ENCODE results near the gene SLC35A5. TPM values are rescaled to one million over a fixed set of nuclear protein-coding genes. Genes with fewer than 3 reads are reported as not detected.

SLC35A5 gene
- total and polyA plus RNA-seq, 2 of the 4 experiments (the other 2 are of a cell fraction) = 19.5 to 25.6 TPM

- H2AK5ac ChIP-seq (ENCODE audit: low read depth, low read length) = no peak overlapping the region
- no peak overlapping the region for H4K8ac ChIP-seq (ENCODE audit: low read depth in 2 of 2, low read length in 2 of 2)
- H2BK20ac ChIP-seq (ENCODE audit: low read depth, low read length) = no peak overlapping the region
- no TSS peak for BruUV-seq (replicated peaks)
- H3K36me3 ChIP-seq (ENCODE audit: control insufficient read depth, insufficient read depth, low read length) = peaks cover 30% of the 10 kb centered on the region
- no peaks in the 10 kb centered on the region for H3K27me3 ChIP-seq (ENCODE audit: control insufficient read depth, insufficient read depth, low read length)
- H4K91ac ChIP-seq (ENCODE audit: insufficient read depth, low read depth, low read length) = no peak overlapping the region
- no peaks in the 10 kb centered on the region for H3K4me1 ChIP-seq (ENCODE audit: control insufficient read depth, insufficient read depth, low read length)
- no peak overlapping the region for H2BK120ac ChIP-seq (ENCODE audit: low read depth, low read length)
- no peak overlapping the region for H3K9ac ChIP-seq (ENCODE audit: low read depth, low read length)
- TF ChIP-seq ELK1 (IDR thresholded peaks at IDR 0.05; ENCODE audit: borderline replicate concordance, low read depth, low read length) (no peak), CHD1 (IDR thresholded peaks at IDR 0.05; ENCODE audit: low read depth, low read length) (no peak), MAFK (IDR thresholded peaks at IDR 0.05; ENCODE audit: low read depth, low read length) (no peak)
- H3K14ac ChIP-seq (replicated peaks; ENCODE audit: low read depth, low read length) = no peak overlapping the region
- no peaks in the 10 kb centered on the region; the same call in 1 of the 2 replicates for H3K9me1 ChIP-seq (ENCODE audit: insufficient read depth, low read length)
- H3K56ac ChIP-seq (ENCODE audit: extremely low read depth, insufficient read depth, low read length) = no peak overlapping the region
- no peak overlapping the region for H2BK15ac ChIP-seq (ENCODE audit: low read depth, low read length)
- no CpG with 5 or more reads among the region's 2 CpGs for WGBS, 2 experiments (ENCODE audit: extremely low coverage in 2 of 2, insufficient read length in 1 of 2)
- H3K18ac ChIP-seq (ENCODE audit: low read depth, low read length) = no peak overlapping the region
- DNase-seq (no peak), ATAC-seq (ENCODE audit: low read depth) (no peak)
- H3K27ac ChIP-seq (ENCODE audit: insufficient read depth, low read length) = no peak overlapping the region
- no peak overlapping the region for H3K4ac ChIP-seq (ENCODE audit: low read depth, low read length)
- no peaks in the 10 kb centered on the region for H4K20me1 ChIP-seq (ENCODE audit: insufficient read depth, low read length)
- H3K79me1 ChIP-seq (ENCODE audit: low read depth in 1 of 2, low read length in 2 of 2) = peaks cover 5 to 6% of the 10 kb centered on the region in 2 experiments; a peak in 1 of 4 replicates
- no peaks in the 10 kb centered on the region for H3K9me3 ChIP-seq (ENCODE audit: control insufficient read depth, insufficient read depth, low read length)
- H2BK5ac ChIP-seq (ENCODE audit: low read depth, low read length, poor library complexity, severe bottlenecking) = no peak overlapping the region
- in situ Hi-C loops (cut with MboI; ENCODE audit: low sequenced_read_pairs) = no loop called here
- CTCF ChIA-PET = no interaction called here
- dilution Hi-C loops (cut with HindIII; ENCODE audit: low sequenced_read_pairs, unreplicated experiment) = no loop called here
- H4K5ac ChIP-seq (ENCODE audit: low read depth, low read length) = no peak overlapping the region
- no peak overlapping the region for H3K4me2 ChIP-seq (ENCODE audit: low read depth, low read length)
- H2AK9ac ChIP-seq (replicated peaks; ENCODE audit: low read depth, low read length, poor library complexity) = no peak overlapping the region
- H3K23ac ChIP-seq (ENCODE audit: low read depth, low read length) = no peak overlapping the region
- POLR2A ChIA-PET (ENCODE audit: unreplicated experiment) = no interaction called here
- no peak overlapping the region for H3K4me3 ChIP-seq (ENCODE audit: insufficient read depth, low read depth, low read length)
- no peak overlapping the region for H2AFZ ChIP-seq (replicated peaks; ENCODE audit: low read length, poor library complexity)
- intact Hi-C loops (cut with micrococcal nuclease) = no loop called here
Observed at GRCh38 chr3:112617285-112617684, 55.4 kb downstream of the SLC35A5 start.

All from IMR-90 (cell line).